Mammary epithelial cell (primary cell): Measurements from ENCODE around the gene C1orf159.

Source experiments
- CTCF ChIP-seq, 2 donors: IDR thresholded peaks in 1 of 2; conservative IDR thresholded peaks in 1 of 2; 2 replicates each; pipeline ENCODE4 v1.5.1; 2011 to 2012; ENCODE audit warnings: inconsistent platforms in 2 of 2, low read length in 2 of 2, mild to moderate bottlenecking in 2 of 2, control low read depth in 1 of 2, low read depth in 1 of 2; ENCODE audit not compliant: insufficient read depth in 1 of 2; ENCODE audit errors: extremely low read depth in 1 of 2
- EZH2 ChIP-seq: IDR thresholded peaks from 2 replicates; pipeline ENCODE4 v1.6.1; 2012; ENCODE audit warnings: low read length, inconsistent platforms, borderline replicate concordance

- no peak for TF ChIP-seq CTCF (conservative IDR thresholded peaks at IDR 0.05 in 1 of 2, IDR thresholded peaks at IDR 0.05 in 1 of 2; ENCODE audit: extremely low read depth in 1 of 2, insufficient read depth in 1 of 2, low read depth in 1 of 2, low read length in 2 of 2)
- TF ChIP-seq EZH2 = no peak
Measured at GRCh38 chr1:1164361-1164700, 48.4 kb upstream of the C1orf159 start.
